HG02970 (cell line): ENCODE results near the gene ILF2.

Source experiments
- ATAC-seq: cut with Tn5 transposase; IDR thresholded peaks from one replicate; pipeline ENCODE4 v1.9.1; 2021; ENCODE audit warnings: mild to moderate bottlenecking, moderate library complexity, moderate number of reproducible peaks; ENCODE audit not compliant: unreplicated experiment, low FRiP score

The ILF2 gene

DNA sequence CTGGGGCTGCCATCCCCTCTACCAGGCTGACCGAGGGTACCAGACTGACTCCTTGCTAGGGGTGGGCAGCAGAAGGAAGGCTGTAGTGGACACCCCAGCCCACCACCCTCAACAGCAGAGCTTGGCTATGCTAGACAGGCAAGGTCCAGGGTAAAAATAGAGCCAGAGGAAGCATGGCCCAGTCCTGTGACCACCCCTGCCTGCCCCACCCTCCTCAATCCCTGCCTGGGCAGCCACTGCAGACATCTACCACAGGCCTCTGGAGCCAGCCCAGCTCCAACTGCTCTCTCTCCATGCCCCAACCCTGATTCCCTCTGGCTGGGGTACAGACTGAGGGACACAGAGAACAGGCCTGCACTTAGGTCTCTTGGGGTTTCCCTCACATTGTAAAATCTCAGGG, 40.8 kb downstream of the ILF2 start:
- no peak for ATAC-seq

DNA sequence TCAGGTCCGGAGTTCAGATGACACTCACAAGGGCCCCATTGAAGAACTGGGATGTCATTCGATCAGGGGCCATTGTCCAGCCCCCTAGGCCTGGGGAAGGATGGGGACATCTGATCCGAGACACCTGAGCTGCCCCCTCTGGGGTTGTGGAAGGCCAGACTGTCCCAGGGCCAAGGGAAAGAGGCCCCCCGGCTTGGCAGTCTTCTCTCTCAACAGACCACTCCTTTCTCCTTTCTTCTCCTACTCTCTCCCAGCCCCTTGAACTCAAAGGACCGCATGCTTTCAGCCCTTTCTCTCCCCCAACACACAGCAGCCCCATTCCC, 41.5 kb downstream of the ILF2 start:
- ATAC-seq, result no peak

DNA sequence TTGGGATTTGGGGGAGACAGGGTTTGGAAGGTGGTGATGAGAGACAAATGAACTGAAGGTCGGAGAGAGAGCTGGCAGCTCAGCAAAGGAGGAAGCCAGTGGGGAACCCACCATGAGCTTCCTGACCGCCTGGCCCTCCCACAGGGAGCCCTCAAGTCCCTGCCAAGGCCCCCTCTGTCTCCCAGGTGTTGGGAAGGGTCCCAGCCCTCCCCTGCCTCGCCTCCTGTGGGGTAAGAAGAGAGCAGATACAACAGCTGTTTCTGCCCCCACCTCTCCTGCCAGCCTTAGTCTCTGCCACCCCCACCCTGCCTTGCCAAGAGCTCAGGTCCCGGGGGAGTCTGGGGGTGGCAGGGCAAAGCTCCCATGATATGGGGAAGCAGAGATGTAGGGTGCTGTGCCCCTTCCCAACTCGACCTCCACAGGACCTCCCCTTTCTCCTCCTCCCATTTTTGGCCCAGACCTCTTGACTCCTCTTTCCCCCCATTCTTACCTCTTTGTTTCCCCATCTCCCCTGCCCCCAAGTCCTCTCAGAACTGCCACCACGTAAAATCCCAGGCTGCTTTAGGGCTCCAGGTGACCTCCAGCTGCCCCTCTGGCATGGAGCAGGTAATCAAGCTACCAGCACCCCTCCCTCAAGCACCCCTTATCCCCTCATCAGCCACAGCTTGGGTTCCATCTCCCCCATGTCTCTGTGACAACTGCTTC, 42.0 kb downstream of the ILF2 start:
- ATAC-seq, result no peak

DNA sequence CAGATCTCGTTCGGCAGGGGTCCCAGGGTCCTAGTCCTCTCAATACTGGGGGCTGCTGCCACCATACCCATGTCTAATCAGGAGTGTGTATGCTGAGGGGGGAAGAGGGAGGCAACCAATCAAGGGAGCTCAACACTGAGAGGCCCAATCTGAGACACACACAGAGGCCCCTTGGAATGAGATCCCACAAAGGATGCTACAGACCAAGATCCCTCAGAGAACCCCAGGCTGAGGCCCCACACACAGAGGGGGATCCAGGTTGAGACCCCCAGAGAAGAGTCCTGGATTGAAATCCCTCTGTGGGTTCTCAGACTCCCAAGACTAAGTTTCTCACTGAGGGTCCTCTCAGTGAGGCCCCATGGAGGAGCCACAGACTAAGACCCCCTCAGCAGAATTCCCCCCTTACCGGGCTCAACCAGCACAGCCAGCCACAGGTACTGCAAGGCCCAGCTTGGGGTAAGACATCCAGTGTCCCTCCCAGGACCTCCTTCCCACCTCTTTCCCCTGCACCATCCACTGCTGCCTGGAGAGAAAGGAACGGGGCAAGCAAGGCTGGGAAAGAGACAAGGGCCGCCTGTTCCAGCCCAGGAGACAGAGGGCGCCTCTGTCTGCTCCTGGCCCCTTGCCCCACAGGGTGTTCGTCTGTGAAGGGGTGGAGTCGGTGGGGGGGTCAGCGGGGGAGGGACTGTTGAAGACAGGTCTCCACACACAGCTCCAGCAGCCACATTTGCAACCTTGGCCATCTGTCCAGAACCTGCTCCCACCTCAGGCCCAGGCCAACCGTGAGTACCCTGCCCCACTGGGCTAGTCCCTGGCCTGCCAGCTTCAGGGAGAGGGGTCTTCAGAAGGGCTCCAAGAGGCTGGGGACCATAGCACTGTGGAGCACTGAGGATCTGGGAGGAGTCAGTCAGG, 42.8 kb downstream of the ILF2 start, which contains the start of gene S100A1:
TSS of gene S100A1 (plus strand) at position 720 of the 912 bp plus-strand sequence. CDS start 2,088 bp downstream, outside the sequence.
- no peak for ATAC-seq

DNA sequence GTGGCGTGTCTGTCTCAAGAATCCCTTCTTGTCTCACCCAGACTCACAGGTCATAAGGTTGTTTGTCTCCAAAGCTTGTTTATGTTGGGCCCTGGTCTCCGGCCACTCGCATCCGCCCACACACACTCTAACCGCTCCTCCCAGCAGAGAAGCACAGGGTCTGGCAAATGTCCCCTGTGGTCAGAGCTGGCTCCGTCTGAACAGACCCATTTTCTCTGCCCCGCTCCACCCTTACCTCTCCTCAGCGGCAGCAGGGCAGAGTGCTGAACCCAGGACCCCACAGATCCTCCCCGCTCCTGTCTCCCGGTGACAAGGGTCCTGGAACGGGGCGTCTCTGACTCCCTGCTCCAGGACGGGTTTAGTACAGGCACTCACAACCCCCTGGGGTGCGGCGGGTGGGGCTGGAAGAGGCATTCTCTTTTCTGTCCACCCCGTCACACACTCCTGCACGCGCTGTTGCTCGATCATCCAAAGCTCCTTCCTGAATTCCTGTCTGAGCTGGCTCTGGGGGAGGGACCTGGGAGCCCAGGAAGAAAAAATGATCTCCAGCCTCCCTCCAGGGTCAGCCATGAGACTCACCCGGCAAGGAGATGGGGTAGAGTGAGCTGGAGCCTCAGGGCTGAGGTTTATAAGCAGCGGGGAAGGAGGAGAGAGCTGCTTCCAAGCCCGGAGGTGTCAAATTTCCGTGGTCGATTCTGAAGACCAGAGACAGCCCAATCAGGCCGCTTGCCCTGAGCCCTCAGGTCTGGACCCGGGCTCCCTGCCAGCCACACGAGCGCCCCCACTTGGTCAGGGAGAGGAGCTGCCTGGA, 43.7 kb downstream of the ILF2 start, which contains the start of gene S100A13:
TSS of gene S100A13 (minus strand) at position 602 of the 811 bp plus-strand sequence. CDS start 1,033 bp downstream, outside the sequence.
- no peak for ATAC-seq

DNA sequence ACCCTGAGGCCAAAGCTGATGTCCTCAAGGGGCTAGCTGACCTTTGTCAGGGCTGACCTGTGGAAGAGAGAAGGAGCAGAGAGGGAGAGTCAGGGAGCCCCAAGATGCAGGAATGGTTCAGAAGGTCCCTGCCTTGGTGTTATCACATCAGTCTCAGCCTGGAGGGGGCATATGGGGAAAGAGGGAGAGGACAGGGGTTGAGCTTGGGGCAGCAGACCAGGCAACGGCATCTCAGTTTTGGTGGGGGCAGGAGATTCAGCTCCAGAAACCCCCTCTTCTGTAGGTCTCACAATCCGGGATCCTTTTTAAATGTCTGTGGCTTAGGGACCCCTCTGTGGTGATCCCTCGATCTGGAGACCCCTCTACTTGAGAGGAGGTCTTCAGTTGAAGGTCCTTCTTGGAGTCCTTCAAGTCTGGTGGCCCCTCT, 44.3 kb downstream of the ILF2 start:
- no peak for ATAC-seq

DNA sequence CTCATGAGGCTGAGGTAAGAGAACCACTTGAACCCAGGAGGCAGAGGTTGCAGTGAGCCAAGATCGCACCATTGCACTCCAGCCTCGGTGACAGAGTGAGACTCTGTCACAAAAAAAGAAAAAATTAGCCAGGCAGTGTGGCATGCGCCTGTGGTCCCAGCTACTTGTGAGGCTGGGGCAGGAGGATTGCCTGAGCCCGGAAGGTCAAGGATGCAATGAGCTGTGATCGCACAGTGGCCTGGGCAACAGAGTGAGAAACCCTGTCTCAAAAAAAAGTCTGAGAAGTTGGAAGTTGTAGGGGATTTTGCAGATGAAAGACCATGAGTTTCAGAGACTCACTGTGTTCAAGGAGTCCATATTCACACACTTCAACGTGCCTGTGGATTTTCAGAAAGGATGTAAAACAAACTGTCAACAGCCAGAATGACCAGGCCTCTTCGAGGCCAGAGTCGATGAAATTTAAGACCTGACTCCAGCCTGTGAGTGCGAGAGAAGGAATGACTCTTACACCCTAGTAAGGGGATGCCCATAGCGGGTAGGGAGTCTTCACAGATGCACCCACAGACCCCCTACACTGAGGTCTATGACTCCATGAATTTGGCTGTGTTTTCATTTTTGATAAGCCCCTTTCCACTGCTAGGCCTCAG, 45.7 kb downstream of the ILF2 start:
- no peak for ATAC-seq

DNA sequence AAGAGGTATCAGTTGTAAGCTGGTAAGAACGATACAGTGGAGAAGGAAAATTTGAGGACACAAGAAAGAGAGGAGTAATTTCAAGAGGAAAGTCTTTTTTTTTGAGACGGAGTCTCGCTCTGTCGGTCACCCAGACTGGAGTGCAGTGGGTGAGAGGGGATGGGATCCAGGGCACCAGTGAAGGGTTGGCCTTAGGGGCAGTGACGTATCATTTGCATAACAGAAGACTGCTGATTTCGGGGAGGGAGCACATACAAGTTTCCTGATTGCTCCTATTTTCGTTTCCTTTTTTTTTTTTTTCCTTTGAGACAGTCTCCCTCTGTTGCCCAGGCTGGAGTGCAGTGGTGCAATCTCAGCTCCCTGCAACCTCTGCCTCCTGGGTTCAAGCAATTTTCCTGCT, 47.7 kb downstream of the ILF2 start:
- ATAC-seq, result no peak

DNA sequence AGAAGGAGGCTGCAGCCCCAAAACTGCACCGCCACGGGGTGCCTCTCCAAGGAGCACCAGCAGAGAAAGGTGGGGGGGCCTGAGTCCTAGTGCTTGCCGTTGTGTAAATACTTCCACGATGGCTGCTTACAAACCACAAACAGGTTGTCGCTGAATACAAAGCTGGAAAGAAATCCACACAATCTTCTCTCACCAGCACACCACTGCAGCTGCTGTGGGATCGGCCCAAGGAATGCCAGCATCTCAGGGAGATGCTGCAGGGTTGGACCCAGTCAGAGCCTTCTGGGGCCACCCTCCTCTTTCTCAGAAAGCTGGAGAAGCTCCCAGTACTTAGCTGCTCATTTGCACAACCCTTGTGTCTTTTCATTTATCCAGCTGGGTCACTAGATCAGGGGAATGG, 51.6 kb downstream of the ILF2 start:
- ATAC-seq, result no peak

DNA sequence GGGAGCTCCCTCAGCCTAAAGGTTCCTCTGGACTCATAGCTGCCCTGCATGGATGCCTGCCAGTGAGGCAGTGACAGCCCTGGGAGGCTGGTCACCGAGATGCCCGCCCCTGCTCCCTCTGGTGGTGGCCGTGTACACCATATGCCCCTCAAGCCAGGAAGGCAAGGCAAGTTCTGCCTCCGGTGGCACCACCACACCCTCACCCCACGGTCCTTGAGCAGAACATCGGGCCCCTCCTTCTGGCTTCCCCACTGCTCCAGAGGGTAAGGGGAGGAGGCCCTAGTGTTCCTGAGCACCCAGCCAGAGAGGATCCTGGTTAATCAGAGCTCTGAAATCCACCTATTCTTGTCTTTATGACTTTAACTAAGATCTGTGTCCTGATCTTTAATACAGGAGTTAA, 53.1 kb downstream of the ILF2 start:
- no peak for ATAC-seq

DNA sequence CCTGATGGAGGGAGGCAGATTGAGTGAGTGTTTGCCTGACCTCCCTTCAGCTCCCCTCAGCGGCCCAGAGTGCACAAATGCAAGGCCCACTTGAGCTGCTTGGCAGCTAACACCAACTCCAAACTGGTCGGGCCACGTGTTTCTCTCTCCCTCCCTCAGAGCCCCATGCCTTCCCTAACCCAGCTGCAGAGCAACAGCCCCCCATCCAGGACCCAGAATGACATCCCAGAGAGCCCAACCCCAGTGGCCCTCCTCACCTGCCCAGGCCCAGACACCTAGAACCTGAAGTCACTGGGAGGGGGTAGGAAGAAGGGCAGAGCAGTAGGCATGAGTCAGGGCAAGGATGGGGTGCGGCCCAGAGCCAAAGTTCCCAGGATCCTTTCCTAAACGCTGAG, 53.9 kb downstream of the ILF2 start:
- ATAC-seq, result no peak

DNA sequence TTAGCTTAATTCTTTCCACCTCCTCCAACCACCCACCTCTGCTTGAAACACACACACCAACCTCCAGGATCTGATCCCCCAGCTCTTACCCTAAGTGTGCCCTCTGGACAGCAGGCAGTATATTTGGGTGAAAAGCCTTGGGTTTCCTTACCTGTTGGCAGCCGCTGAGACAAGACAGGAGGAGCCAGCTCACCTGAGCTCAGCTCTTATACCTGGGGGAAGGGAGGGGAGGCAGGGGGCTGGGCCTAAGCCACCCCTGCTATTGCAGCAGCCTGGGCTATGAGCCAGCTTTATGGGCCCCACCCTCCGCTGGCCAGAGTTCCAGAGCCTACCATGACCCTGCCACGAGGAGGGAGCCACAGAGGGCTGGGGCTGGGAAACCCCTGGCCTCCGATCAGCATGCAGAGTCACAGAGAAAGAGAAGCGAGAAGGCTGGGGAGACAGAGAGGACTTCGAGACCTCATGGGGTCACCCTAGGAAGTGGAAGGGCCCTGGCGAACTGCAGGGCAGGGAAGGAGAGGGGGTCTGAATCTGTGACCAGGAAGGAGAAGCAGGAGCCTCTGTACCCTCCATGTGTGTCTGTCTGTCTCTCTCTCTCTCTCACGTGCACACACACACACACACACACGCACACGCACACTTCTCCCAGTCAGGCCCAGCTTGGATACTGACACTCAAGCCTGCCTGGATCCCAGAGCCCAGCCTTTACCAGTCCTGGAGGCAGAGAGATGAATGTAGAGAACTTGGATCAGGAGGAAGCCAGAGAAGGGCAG, 54.5 kb downstream of the ILF2 start, which contains the start of gene S100A14:
TSS of gene S100A14 (minus strand) at position 182 of the 773 bp plus-strand sequence. CDS start 467 bp downstream, outside the sequence.
- ATAC-seq, result no peak

DNA sequence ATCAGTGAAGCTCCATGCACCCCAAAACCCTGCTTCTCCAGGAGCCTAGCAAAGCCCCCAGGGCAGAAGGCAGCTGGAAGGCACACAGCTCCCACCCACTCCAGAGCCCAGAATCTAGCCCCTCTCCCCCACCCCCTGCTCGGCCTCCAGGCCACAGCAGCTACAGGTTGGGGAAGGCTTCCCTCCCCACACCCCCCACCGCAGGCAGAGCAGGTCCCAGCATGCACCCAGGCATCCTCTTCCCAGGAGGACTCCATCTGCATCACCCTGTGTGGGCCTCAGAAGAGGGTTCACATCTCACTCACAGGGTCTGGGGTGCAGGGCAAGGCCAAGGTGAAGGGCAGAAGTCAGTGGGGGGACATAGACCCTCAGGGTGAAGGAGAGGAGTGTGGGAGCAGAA, 55.4 kb downstream of the ILF2 start:
- no peak for ATAC-seq

DNA sequence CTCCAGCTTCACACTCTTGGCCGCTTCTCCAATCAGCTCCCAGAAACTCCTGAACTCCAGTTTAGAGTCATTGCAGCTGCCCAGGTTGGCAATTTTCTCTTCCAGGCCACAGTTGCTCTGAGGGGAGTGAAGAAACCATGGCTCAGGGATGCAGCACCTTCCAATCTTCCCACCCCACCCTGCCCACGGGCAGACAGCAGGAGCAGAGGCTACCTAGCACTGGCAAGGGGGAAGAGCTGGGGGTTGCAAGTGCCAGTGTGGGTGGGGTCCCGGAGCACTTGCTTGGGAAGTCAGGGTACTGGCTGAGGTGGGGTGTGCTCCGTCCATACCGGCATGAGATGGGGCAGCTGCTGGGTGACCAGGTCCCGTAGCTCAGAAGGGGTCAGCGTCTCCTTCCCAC, 55.9 kb downstream of the ILF2 start:
- ATAC-seq, result no peak

DNA sequence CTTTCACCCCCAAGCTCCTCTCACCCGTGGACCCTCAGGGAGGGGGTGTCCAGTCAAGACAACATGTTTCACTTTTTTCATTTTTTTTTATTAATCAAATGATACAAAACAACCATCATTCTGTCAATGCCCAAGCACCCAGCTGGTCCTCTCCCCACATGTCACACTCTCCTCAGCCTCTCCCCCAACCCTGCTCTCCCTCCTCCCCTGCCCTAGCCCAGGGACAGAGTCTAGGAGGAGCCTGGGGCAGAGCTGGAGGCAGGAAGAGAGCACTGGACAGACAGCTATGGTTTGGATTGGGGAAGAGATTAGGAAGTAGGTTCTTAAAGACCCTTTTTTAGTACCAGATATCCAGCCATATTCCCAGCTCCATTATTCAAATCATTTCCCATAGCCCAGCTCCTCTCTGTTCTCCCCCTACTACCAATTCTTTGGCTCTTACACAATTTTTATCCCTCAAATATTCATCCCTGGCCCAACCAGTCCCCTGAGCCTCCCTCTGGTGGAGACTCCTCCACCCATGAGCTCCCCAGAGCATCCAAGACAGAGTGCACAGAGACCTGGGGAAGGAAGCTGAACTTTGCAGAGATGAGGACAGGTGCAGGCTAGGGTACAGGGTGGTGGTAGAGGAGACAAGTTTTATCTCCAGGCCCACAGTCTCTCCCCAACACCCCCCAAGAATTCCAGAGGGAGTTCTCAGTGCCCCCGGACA, 56.4 kb downstream of the ILF2 start:
- no peak for ATAC-seq

DNA sequence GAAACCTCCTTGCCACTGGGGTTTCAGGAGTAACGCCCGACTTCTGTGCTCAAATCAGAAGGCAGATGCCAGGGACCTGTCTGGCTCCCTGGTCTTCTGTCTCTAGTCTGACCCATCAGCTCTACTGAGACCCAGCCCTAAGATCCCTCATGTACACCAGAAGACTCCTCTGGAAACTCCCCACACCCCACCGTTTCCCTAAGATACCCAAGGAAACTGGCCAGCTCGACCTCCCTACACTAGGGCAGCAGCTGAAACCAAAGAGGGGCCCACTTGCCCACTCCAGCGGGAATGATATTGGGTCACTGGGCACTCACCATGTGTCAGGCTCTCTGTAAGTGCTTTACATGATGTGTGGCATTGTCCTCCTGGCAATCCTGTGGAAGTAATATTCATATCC, 57.4 kb downstream of the ILF2 start:
- no peak for ATAC-seq

DNA sequence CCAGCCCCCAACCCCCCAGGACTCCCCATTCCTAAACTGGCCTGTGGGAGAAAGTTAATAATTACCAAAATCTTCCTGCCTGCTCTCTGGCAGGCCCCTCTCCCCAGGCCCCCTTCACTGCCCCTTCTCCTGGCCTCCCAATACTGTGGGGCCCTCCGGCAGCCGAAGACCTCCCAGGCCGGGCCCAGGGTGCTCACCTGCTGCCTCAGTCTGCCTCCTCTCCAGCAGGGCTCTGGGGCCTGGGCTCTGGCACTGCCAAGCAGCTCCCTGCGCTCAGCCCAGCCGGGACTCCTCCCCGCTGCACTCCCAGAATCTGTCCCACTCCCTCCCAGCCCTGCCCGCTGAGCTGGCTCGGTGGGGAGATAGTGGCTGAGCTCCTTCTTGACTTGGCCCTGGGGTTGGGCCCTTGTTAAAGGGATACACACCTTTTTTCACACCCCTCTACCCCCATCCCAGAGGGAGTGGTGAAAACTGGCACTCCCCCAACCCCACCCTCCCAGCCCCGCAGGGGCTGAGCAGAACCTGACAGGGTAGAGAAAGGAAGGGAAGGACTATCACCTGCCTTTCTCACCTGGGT, 58.0 kb downstream of the ILF2 start, which contains the start of gene S100A16:
TSS of gene S100A16 (minus strand) at position 383 of the 577 bp plus-strand sequence. CDS start 4,986 bp downstream, outside the sequence.
- no peak for ATAC-seq

DNA sequence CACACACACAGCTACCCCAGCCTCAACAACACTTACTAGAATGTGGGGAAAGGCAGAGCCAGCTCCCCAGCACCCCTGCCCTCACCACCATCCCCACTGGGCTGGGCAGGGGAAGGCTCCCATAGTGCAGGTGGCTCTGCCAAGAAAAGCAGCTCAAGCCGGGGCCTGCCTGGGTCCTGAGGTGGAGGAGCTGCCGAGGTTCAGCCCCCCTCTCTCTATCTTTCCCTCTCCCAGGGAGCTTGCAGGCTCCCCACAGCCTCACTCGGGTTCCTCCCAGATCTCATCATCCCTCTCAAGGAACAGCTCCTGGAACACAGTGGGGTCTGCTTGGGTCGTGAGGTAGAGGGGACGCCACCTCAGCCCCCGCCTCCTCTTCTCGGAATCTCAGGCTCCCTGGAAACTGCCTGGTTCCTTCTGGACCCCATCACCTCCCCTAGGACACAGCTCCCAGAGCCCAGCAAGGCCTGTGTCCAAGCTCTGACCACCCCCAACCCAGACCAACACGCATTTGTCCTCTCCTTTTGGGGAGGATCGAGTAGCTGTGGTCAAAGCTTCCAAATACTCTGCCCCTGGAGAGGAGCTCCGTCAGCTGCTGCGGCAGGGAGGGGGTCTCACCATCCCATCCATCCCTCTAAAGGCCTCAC, 58.6 kb downstream of the ILF2 start:
- ATAC-seq, result no peak
